NCI-H446 (cell line): ENCODE measurements around the gene ERBB4.

Experiments
- DNase-seq, 2 experiments: peaks; one replicate each; lab custom pipeline; 2025; lab: John Stamatoyannopoulos, UW

Gene ERBB4

GRCh38 chr2:211344289-211344688 lies 1194.3 kb downstream of the ERBB4 start:
- DNase-seq = no peak

- no peak for DNase-seq
Measured at GRCh38 chr2:211333377-211333776, 1205.2 kb downstream of the ERBB4 start.

- no peak for DNase-seq
Measured at GRCh38 chr2:211331736-211332135, 1206.9 kb downstream of the ERBB4 start.

GRCh38 chr2:211329882-211330281 lies 1208.7 kb downstream of the ERBB4 start:
- no peak for DNase-seq

GRCh38 chr2:211329421-211329820 lies 1209.2 kb downstream of the ERBB4 start:
- DNase-seq = no peak

- no peak for DNase-seq
Measured at GRCh38 chr2:211328126-211328525, 1210.5 kb downstream of the ERBB4 start.
